NB4 (cell line): ENCODE data around the gene MBNL2.

Source experiments
- DNase-seq: peaks from one replicate; pipeline ENCODE4 v3.0.0; 2010; ENCODE audit warnings: low read depth
- H3K4me3 ChIP-seq: one replicate; pipeline ENCODE4 v1.5.1; 2011; ENCODE audit warnings: mild to moderate bottlenecking, low read depth, low read length, moderate library complexity
- MAX ChIP-seq: IDR thresholded peaks from 2 replicates; pipeline ENCODE4 v1.6.1; 2011; ENCODE audit warnings: low read depth, low read length
- MYC ChIP-seq: IDR thresholded peaks from 2 replicates; pipeline ENCODE4 v1.6.1; 2011; ENCODE audit warnings: low read depth, low read length
- POLR2A ChIP-seq: IDR thresholded peaks from 2 replicates; pipeline ENCODE4 v1.6.1; 2011; ENCODE audit warnings: mild to moderate bottlenecking; ENCODE audit not compliant: insufficient read length; ENCODE audit errors: extremely low read depth
- TF ChIP-seq, protein P1 (sequence below): IDR thresholded peaks from one replicate; pipeline ENCODE4 v1.5.1; 2012; ENCODE audit warnings: low read depth, low read length

Gene MBNL2

GRCh38 chr13:97273341-97273831, 51.3 kb downstream of the MBNL2 start:
- no peak overlapping the region for H3K4me3 ChIP-seq
- no peak for DNase-seq
- TF ChIP-seq, protein P1, sequence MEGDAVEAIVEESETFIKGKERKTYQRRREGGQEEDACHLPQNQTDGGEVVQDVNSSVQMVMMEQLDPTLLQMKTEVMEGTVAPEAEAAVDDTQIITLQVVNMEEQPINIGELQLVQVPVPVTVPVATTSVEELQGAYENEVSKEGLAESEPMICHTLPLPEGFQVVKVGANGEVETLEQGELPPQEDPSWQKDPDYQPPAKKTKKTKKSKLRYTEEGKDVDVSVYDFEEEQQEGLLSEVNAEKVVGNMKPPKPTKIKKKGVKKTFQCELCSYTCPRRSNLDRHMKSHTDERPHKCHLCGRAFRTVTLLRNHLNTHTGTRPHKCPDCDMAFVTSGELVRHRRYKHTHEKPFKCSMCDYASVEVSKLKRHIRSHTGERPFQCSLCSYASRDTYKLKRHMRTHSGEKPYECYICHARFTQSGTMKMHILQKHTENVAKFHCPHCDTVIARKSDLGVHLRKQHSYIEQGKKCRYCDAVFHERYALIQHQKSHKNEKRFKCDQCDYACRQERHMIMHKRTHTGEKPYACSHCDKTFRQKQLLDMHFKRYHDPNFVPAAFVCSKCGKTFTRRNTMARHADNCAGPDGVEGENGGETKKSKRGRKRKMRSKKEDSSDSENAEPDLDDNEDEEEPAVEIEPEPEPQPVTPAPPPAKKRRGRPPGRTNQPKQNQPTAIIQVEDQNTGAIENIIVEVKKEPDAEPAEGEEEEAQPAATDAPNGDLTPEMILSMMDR: no peak
- TF ChIP-seq MAX: no peak
- no peak for TF ChIP-seq MYC

DNA sequence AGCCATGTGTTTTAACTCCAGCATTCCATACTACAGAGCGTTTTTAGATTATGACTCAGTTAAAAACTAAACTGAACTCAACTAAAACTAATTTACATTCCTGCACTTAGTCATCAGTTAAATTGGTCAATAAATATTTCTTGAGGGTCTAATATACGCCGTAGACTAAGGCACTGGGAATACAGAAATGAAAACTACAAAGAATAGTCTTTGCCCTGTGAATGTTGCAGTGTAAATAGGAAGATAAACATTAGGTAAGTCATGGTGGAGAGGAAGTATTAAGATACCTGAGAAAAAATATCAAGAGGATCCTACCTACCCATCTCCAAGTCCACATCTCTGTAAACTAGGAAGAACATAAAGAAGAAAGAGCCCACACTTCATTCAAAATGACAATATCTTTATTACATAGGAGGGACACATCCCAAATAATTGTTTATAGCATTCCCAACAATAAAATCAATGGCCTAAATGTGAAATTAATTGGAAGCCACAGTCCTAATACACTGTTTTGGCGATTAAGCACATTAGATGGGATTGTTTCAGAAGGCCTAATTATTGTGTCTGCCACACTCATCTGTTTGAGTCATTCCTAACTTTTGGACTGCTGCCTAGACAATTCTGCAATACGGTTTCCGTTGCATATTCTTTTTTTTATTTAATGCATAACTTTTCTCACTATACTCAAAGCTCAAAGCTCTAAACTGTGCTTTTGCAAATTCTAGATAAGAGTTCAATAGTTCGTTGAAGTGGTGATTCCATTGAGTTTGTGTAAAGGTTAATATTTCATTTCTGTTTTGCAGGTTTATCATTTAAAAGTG, 52.9 kb downstream of the MBNL2 start:
- DNase-seq: no peak
- H3K4me3 ChIP-seq: no peak overlapping the region
- TF ChIP-seq, protein P1: no peak
- TF ChIP-seq MYC: no peak
- TF ChIP-seq POLR2A: no peak
- TF ChIP-seq MAX: no peak

DNA sequence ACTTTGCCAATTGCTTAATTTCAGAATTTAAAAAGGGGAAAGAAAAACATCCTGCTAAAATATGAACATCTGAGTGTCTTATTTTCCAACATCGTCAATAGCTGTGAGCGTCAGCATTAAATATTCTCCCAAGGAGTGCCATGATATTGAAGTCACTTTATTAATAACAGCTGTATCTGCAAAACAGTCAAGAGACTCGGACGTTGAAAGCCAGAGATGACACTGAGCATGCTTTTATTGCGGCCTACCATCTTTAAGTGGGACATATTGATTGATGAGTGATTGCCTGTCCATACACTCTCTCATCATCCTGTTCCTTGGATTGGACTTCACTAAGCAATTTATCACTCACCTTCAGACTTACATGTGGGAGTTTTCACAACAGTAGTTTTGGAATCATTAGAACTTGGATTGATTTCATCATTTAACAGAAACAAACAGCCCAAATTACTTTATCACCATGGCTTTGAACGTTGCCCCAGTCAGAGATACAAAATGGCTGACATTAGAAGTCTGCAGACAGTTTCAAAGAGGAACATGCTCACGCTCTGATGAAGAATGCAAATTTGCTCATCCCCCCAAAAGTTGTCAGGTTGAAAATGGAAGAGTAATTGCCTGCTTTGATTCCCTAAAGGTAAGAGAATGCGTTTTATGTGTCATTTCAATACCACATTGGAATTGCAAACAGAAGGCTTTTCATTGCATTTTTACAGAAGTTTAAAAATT, 53.8 kb downstream of the MBNL2 start:
- no peak for TF ChIP-seq POLR2A
- TF ChIP-seq, protein P1: no peak
- TF ChIP-seq MYC: no peak
- no peak for TF ChIP-seq MAX
- no peak overlapping the region for H3K4me3 ChIP-seq
- no peak for DNase-seq

DNA sequence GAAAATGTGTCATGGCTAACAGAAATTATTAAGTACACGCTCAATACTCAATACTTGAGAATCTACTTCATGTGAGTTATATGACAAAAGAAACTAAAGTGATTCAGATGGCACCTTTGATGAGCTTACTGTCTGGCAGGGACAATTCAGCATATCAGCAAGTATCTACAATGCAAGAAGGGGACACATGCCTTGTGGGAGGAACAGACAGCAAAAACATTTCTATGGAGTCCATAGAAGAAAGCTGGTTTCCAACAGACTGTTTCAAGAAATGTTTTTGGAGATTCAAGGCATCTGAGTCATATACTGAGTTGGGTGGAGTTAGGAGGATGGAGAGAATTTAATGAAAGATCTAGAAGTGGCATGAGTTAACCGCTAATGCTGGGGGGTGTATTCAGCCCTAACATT, 54.7 kb downstream of the MBNL2 start:
- TF ChIP-seq POLR2A: no peak
- no peak for TF ChIP-seq MYC
- TF ChIP-seq, protein P1: no peak
- no peak for TF ChIP-seq MAX
- no peak overlapping the region for H3K4me3 ChIP-seq
- no peak for DNase-seq

DNA sequence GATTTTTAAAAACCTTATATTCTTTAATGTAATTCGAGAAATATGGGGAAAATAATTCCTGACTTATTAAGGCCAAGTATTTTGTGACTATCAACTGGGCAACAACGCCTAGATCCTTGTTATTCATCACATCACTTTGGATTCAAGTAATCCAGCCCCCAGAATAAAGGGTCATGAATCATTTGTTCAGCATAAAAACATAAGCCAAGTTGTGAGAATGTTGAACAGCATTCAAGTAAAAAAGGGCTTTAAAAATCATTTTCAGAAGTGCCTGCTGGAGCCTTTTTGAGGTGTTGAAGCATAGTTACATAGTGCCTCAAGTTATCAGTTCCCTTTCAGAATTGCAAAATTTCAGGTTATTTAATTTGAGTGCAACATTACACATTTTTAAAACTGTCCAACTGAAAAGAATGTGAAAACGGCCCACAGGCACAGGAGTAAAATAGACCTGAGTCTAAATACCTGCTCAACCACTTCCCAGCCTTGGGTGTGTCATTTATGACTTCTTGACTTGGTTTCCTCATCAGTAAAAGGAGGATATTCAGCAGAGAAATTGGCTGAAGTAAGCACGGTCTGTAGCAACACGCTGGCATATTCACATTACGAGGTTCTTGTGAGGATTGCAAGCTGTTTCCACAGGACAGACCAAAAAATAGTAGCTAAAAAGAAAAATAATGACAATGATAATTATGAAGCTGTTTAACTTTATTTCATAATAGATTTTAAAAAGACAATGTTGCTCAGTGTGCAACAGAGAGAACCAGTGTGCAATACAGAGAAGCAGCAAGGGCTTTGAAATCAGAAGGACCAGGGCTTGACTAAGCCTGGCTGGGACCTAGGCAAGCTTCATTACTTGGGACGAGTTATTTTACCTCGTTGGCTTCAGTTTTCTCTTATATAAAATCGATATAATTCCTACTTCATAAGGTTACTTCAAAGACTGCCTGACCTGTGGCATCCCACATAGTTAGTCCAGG, 56.6 kb downstream of the MBNL2 start:
- TF ChIP-seq MYC (no peak), MAX (no peak), POLR2A (no peak)
- TF ChIP-seq, protein P1: no peak
- H3K4me3 ChIP-seq: no peak overlapping the region
- no peak for DNase-seq
